Mucosa of gallbladder (tissue), 1 donor: Measurements from ENCODE around the gene RAB14. TPM values are rescaled to one million over a fixed set of nuclear protein-coding genes. Genes with fewer than 3 reads are reported as not detected.

Experiments used
- DNase-seq: peaks from one replicate; pipeline ENCODE4 v3.0.0-alpha.2; 2020; ENCODE audit warnings: low spot score
- total RNA-seq: library from RNA; stranded (reverse); gene quantifications from one replicate; pipeline ENCODE4 v1.2.1, GENCODE V29; 2021
- donor health status: DM: no; HTN: no; CAD: no.

Gene RAB14
- 72.3 TPM for total RNA-seq

DNA sequence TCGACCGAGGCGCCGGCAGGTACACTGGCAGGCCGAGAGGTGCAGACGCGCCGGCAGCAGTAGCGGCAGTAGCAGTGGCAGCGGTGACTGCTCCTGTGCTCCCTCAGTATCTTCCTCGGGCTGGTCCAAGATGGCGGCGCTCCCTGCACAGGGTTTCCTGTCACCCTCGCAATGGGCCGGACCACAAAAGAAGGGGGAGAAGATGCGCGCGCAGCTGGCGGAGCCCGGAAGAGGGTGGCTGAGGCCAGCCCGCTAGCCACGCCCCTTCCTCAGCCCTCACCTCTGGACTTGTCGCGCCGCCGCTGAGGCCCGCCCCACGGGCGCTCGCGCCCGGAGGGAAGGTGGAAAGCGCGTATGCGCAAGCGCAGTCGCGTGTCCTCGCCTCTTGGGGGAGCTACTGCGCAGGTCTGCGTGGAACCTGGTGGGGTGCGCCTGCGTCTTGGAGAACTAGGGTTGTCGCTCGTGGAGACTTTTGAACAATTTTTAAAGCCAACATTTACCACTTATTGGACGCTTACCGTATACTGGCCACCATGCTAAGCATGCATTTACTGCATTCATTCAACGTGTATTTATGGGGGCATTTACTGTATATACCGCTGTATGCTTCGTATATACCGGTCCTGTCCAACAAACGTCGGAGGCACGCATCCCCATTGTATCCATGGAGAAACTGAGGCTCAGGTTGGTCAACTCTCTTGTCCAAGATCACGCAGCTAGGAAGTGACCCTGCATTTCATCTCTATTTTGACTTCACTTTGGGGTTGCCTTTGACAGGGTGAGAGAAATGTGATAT is at the start of gene RAB14:
RAB14 (minus strand) TSS at position 132 of the 796 bp plus-strand sequence. CDS start 8,457 bp downstream, outside the sequence.
- peak; percentile 100 for DNase-seq

DNA sequence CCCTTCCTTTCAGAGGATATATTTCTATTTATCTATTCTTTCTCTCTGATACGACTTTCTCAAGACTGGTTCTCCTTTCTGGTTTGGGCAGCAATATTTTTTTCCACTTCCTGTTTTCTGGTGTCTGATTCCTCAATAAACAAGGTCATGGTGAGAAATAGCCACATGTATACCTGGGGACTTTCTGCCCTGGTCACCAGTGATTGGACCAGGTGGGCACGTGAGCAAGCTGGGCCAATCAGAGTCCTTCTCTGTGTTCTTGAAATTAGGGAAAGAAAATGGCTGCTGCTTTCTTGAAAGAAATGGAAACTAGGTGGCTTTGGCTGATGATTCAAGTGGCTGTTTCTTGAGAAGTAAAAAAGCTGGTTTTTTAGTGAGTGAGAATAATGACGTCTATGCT is 47.9 kb upstream of the RAB14 start:
- DNase-seq = no peak

DNA sequence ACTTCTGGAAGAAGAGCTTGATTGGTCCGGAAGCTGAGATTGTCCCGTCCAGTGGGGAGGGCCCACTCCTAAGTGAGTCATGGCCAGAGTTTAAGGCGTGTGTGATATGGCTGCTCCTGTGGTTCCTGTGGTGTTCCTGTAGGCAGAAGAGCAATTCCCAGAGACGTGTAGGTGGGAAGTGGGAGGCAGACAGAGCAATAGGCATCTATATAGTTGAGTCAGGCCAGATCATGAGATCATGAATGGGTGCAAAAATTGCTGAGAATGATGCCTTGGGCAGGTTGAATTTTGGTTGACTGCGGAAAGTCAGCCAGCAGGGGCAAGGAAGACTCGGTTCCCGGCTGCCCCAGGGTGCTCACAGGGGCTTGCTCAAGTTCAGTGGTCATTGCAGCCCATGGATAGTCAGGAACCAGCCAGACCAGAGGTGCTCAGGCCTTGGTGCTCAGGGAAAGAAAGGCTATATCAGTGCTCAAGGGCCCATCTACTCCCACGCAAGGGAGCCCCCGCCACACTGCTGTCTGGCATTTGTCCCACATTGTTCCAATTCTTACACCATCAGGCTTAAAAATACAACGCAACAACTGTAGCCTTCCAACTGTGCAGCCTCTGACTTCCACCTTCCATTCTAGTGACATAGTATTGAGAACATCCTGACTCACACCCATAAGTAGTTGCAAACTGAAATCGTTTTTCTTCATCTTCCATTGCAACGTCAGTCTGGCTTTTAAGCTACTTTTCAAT is 45.3 kb upstream of the RAB14 start:
- DNase-seq = no peak

DNA sequence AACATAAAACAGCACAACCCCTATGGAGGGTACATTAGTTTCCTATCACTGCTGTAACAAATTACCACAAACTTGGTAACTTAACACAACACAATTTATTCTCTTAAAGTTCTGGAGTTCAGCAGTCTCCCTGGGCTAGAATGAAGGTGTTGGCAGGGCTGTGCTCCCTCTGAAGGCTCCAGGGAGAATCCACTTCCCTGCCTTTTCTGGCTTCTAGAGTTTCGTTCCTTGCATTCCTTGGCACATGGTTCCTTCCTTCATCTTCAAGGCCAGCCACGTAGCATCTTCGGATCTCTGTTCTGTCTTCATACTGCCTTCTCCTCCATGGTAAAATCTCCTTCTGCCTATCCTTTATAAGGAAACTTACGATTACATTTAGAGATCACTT is 41.3 kb upstream of the RAB14 start:
- DNase-seq = no peak

DNA sequence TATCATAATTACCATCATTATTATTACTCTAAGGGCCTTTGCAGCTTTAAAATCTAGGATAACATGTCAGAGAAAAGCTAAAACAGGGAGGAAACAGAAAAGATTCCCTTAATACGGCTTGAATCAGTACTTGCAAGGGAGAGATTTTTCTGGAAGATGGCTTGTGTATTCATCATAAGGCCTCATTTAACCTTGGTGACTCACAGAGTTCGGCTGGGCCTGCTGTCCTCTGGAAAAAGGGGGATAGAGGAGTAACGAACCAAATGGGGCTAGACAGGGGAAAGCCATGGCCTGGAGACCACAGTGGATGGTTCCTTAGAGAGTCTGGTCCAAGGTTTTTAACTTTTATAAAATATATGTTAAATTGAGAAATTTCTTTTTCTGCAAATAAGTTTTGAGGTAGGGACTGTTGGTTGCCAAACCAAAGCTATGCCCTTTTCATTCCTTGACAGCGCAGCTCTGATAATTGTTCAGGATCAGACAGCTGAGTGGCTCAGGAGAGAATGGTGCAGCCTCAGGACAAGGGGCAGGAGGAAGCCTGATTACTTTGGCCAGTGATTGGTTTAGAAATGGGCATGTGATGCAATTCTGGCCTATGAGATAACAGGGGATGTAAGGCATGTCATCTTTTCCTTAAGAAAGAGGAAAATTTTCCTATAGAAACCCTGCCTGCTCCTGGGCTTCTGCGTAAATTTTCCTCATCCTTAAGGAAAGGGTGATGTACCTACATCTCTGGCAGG is 40.7 kb upstream of the RAB14 start:
- DNase-seq = no peak

DNA sequence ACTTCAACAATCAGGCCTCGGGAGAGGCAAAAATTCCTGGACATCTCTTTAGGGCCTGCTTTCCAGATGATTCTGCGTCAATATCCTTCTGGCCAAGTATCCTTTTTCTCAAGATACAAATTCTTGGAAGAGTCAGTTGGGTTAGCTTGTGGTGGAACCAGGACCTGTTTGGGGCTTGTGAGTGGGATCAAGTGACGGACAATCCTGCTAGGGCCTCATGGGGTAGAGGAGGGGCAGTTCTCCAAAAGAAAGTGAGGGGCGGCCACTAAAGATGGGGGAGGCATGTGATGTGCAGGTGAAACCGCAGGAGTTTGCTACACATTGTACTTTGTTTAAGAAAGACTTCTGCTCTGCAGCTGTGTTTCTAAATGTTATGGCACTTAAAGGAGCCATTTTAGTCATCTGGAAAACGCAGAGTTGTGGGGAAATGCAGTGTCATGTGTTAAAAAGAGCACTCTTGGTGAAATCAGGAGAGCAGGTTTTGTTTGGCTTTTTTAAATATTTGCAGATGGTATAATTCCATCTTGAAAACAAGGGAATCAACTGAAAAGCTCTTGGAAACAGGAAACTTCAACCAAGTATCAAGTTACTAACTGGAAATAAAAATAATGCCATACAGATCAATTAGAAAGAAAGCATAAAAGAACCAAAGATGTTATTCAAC is 38.9 kb upstream of the RAB14 start:
- no peak for DNase-seq

DNA sequence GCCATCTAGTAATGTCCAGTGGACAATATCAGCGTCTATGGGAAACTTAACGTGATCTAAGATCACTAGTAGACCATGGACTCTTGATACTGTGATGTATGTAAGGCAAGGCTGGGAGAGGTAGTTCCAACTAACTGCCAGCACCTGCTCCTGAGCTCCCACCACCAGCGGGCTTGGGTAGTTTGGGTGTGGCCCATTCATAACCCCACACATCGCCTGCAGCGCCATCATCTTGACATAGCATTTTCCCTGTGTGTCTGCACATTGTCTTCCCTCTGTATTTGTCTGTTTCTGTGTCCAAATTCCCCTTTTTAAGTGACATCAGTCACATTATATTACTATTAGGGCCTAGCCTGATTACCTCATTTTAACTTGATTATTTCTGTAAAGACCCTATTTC is 38.2 kb upstream of the RAB14 start:
- no peak for DNase-seq

DNA sequence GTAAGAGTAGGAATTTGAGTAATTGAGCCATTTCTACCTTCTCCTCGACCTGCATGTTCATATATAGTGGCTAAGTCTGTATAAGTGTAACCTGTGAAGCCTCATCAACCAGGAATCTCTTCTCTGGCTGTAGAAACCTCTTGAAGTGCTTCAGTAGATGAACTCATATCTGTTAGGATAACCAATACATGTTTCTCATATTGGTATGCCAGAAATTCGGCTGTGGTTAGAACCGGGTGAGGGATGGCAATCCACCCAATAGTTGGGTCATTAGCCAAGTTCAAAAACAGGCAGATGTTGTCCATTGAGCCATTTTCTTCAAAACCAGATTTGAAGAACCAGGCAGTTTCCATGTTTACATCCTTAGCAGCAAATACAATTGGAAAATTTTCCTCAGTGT is 37.4 kb upstream of the RAB14 start:
- no peak for DNase-seq

DNA sequence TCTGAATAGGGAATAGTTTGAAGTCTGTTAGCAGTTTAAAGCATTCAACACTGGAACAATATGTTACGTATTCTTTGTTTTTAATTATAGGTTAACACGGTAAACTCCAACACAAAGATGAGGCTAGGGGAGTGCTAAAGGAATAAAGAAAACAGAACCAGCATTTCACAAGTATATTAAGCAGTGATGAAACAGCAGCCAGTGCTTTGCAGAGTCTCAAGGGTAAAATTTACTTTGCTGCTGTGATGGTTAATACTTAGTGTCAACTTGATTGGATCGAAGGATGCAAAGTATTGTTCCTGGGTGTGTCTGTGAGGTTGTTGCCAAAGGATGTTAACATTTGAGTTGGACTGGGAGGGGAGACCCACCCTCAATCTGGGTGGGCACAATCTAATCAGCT is 36.2 kb upstream of the RAB14 start:
- DNase-seq = no peak

DNA sequence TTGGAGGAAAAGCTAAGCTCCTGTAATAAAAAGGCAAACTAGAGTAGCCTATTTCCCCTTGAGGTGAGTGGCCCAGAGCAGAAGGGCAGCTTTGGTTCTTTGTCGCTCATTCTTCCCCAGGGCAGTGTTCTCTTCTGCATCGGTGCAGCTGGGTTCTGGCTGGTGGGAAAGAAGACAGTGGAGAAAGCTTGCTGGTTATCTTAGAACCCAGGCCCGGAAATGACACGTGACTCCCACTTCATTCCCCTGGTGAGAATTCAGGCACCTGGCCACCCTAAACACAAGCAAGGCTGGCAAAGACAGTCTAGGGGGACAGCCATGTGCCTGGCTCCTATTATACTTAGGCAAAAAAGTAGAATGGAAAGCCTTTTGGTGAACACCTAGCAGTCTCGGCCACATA is 33.8 kb upstream of the RAB14 start:
- no peak for DNase-seq

DNA sequence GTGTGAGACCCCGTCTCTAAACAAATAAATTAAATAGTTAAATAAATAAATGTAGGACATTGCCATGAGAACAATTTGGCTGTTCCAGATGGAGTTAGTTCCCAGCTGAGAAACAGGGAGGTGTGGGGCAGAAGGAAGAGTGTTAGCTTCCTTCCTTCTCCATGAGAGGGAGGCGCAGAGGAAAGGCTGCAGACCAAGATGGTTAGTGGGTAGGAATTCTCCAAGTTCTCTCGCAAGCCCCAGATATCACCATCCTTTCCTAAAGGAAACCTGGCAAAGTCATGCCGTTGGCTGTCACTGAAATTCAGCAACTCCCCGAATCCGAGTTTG is 33.1 kb upstream of the RAB14 start:
- no peak for DNase-seq

DNA sequence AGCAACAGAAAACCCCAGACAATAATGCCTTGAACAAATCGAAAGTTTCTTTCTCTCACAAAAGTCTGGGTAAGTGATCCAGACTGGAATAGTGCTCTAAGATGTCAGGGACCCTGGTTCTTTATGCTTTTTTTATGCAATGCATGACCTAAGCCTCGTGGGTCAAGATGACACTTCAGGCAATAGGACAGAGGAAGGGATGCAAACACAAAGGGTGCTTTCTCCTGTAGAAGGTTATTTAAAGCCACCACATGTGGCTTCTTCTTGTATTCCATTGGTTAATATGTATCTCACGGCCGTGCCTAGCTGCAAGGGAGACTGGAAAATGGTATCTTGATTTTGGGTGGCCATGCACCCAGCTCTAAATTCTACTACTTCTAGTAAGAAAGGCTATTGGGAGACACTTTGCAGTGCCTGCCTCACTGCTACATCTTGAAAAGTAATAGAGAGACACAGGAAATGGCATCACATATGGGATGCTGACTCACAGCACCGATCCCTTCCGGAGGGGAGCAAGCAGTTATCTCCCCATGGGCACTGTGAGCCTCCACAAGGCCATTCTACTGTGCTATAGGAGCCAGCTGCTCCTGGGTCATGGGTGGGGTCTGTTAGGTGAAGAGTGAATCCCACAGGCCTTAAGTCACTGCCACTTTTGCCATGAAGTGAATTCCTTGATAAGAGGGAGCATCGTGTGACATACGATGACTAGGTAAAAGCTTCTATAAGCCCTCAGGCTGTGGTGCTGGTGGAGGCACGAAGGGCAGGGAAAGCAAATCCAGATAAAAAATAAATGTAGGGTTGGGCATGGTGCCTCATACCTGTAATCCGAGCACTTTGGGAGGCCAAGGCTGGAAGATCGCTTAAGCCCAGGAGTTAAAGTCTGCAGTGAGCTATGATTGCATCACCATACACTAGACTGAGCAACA is 32.5 kb upstream of the RAB14 start:
- no peak for DNase-seq

DNA sequence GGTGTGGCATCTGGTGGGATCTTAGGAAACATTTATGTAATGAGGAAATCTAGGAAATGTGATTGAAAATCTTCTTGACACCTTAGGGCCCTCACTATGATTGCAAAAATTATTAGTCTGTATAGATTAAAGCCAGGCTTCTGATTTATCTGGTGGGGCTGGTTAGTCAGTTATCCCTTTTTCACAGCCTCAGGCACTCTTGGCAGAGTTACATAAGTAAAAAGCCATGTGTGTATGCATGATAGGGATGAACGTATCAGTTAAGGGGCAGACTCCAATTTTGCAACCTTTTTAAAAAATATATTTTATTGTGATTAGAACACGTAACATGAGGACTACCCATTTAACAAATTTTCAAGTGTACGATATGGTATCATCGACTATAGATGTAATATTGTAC is 30.6 kb upstream of the RAB14 start:
- no peak for DNase-seq

DNA sequence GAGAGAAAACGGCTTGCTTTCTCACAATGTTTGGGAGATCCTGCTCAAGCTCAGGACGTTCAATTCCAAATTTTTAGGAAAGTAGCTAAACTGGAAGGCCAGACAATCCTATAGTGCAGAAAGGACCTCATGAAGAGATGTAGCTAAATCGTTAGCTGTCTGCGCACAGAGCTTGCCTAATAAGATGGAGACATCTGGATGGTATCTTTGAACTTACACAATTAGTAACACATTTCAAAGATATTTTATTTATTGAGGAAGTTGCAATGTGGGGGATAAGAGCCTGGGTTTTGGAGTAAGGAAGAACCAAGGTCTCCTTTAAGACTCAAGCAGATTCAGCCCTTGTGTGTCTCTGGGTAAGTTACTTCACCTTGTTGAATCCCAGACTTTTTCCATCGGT is 28.6 kb upstream of the RAB14 start:
- DNase-seq = no peak

DNA sequence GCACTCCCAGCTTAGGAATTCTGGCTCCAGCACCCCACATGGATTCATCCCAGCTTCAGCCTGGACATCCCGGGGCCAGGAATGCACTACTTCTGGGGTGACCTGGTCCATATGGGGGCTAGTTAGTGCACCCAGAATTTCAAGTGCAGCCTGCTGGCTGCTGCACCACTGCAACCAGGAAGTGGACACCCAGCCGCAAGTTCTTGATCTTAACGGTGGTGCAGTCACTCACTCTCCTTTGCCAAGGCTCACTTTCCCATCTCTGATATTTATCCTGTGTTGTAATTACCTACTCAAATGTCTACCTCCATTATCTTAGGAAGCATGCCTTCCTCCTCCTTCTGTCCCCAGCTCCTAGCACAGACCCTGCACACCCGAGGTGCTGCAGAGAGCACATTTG is 26.2 kb upstream of the RAB14 start:
- DNase-seq = no peak

DNA sequence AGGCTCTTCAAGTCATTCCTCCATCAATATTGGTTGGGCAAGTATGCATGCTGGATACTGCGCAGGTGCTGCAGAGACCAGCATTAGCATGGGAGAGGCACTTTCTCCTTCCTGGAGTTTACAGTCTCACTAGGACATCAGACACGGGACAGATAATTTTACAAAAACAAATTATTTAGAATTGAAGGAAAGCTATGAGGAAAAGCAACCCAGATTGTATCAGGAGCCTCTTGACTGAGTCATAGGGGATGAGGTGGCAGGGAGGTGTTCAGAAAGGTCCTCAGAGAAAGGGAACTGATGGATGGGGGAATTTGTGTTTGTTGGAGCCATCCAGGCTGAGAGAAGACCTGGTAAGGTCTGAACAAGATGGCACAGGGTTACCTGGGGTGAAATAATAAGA is 24.5 kb upstream of the RAB14 start:
- DNase-seq = no peak

DNA sequence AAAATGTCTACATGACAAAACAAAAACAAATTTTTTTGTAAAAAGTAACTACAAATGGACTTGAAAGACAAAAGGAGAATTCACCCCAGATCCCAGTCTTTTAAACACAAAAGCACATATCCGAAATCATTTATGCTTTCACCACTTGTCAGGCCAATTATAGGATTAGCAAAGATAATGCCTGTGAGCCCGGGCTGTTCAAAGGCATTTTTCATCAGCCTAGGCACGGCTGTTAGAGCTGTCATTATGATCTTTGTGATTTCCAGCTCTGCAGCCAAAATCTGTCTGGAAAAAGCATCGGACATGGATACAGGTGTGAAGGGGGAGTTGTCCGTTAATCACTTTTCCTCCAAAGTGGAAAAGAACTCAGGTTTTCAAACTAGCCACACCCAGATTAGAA is 23.6 kb upstream of the RAB14 start:
- DNase-seq = no peak

DNA sequence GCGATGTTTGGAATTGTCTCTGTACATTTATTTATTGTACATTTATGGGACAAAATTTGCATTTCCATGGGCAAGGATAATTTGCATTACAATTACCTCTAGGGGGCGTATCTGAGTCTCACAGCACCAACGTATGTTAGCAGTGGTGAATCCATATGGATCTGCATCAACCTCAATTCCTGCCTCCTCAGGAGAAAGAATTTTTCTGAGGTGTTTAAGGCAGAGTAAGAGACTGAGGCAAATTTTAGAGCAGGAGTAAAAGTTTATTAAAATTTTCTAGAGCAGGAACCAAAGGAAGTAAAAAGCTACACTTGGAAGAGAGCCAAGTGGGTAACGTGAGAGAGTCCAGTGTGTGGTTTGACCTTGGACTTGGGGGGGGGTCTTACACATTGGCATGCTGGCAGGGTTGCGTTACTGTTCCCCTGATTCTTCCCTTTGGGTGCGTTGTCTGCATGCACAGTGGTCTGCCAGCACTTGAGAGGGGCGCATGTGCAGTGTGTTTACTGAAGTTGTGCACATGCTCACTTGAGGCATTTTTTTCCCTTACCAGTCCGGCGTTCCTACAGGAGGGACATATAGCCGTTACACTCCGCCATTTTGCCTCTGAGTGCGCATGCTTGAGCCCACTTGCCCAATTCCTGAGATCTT is 21.0 kb upstream of the RAB14 start:
- no peak for DNase-seq

DNA sequence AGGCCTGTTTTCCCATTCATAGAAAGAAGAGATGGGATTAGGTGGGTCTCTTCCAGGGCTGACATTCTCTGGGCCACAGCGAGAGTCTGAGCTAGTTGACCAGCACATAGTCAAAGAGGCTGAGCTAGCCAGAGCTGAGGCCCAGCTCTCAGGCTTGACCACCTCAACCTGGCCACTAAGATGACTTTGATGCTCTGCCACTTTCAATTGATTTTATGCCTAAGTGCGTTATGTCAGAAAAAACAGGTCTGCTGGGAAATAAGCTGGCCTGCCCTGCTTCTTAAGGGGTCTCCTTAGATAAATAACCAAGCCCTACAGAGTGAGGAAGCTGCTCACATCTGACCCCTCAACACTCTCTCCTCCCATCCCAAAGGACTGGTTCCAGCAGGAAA is 20.0 kb upstream of the RAB14 start:
- DNase-seq = no peak

DNA sequence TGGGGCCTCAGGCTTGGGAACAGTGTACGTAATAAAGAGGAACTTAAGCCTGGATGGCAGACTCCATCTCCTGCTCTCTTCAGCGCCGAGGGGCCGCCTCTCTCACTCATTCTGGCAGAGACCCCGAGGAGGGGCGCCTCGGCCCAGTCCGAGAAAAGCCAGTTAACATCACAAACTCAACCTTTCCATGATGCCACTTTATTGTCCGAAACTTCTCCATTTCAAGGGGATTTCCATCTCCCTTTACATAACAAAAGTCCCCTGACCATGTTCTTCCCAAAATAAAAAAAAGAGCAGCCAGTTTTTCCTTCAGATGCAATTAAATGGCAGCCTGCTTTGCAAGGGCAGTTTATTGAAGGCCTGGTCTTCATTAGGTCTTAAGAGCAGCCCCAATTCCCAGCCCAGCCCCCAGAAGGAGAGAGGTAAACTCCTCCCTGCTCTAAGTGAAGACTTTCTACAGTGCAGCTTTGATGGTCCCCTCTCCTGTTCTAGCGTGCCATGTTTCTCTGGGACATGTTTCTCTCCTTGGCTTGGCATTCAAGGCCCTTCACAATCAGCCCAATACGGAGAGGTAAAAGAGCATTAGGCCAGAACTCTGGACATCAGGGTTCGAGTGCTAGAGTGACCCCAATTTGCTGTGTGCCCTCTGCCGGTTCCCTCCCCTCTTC is 19.5 kb upstream of the RAB14 start:
- no peak for DNase-seq
